ENCODE data around the gene WRAP73. TPM values are rescaled to one million over a fixed set of nuclear protein-coding genes. Genes with fewer than 3 reads are reported as not detected.

The WRAP73 gene
- total RNA-seq, 4 donors from 2014 or later: 10.3 to 21.7 (median 14.5) TPM

GRCh38 chr1:3679098-3679555 is 29.2 kb upstream of the WRAP73 start:
- Histone ChIP-seq H3K27me3 (peaks cover 53% of the 10 kb centered on the region), H3K9me3 (no peaks in the 10 kb centered on the region), H3K27ac (no peak overlapping the region), H3K4me1 (peaks cover 0 to 3% (median 0%) of the 10 kb centered on the region in 3 donors), H3K36me3 (no peaks in the 10 kb centered on the region), H3K4me3 (no peak overlapping the region)
- TF ChIP-seq POLR2AphosphoS5 (IDR thresholded peaks at IDR 0.05) (no peak), POLR2A (IDR thresholded peaks at IDR 0.05) (no peak), EP300 (IDR thresholded peaks at IDR 0.05) (no peak), CTCF (IDR thresholded peaks at IDR 0.05) (no peak)
- 60 to 88% methylated on average over 6 to 10 of the region's 18 CpGs for WGBS, 2 donors (ENCODE audit: low coverage in 1 of 2)
- ATAC-seq: no peak

- TF ChIP-seq CTCF (IDR thresholded peaks at IDR 0.05): no peak
- no peak for TF ChIP-seq POLR2AphosphoS5 (IDR thresholded peaks at IDR 0.05)
- TF ChIP-seq POLR2A (IDR thresholded peaks at IDR 0.05): no peak
- no peak for TF ChIP-seq EP300 (IDR thresholded peaks at IDR 0.05)
- H3K4me1 ChIP-seq: no peaks in the 10 kb centered on the region
- H3K9me3 ChIP-seq: no peaks in the 10 kb centered on the region
- no peak overlapping the region for H3K4me3 ChIP-seq
- H3K36me3 ChIP-seq: no peaks in the 10 kb centered on the region
- no peak overlapping the region for H3K27ac ChIP-seq
- H3K27me3 ChIP-seq: peaks cover 53% of the 10 kb centered on the region
- ATAC-seq: no peak
- WGBS, 2 donors (ENCODE audit: low coverage in 1 of 2): 51% methylated on average over 3 of the region's 21 CpGs; no CpG with 5 or more reads in 1 of the 2 donors
Measured at GRCh38 chr1:3678361-3679097, 28.6 kb upstream of the WRAP73 start.

- 60% methylated on average over 2 of the region's 5 CpGs; no CpG with 5 or more reads in 1 of the 2 donors for WGBS, 2 donors (ENCODE audit: low coverage in 1 of 2)
- TF ChIP-seq CTCF (IDR thresholded peaks at IDR 0.05) (no peak), POLR2A (IDR thresholded peaks at IDR 0.05) (no peak), POLR2AphosphoS5 (IDR thresholded peaks at IDR 0.05) (no peak), EP300 (IDR thresholded peaks at IDR 0.05) (no peak)
- Histone ChIP-seq H3K27ac (no peak overlapping the region), H3K9me3 (no peaks in the 10 kb centered on the region), H3K27me3 (peaks cover 62% of the 10 kb centered on the region), H3K4me1 (no peaks in the 10 kb centered on the region), H3K4me3 (no peak overlapping the region), H3K36me3 (no peaks in the 10 kb centered on the region)
- ATAC-seq: no peak
Measured at GRCh38 chr1:3677484-3677883, 27.6 kb upstream of the WRAP73 start.

GRCh38 chr1:3676581-3677470 is 26.9 kb upstream of the WRAP73 start:
- H3K27ac ChIP-seq: no peak overlapping the region
- peaks cover 67% of the 10 kb centered on the region for H3K27me3 ChIP-seq
- no peaks in the 10 kb centered on the region for H3K36me3 ChIP-seq
- TF ChIP-seq POLR2A (IDR thresholded peaks at IDR 0.05): no peak
- TF ChIP-seq POLR2AphosphoS5 (IDR thresholded peaks at IDR 0.05): no peak
- TF ChIP-seq CTCF (IDR thresholded peaks at IDR 0.05): no peak
- TF ChIP-seq EP300 (IDR thresholded peaks at IDR 0.05): no peak
- 40 to 63% methylated on average over 1 to 2 of the region's 22 CpGs for WGBS, 2 donors (ENCODE audit: low coverage in 1 of 2)
- ATAC-seq: no peak
- H3K9me3 ChIP-seq: no peaks in the 10 kb centered on the region
- H3K4me1 ChIP-seq: no peaks in the 10 kb centered on the region
- no peak overlapping the region for H3K4me3 ChIP-seq
